ENCODE results near the gene ANKH.

The ANKH gene

DNA sequence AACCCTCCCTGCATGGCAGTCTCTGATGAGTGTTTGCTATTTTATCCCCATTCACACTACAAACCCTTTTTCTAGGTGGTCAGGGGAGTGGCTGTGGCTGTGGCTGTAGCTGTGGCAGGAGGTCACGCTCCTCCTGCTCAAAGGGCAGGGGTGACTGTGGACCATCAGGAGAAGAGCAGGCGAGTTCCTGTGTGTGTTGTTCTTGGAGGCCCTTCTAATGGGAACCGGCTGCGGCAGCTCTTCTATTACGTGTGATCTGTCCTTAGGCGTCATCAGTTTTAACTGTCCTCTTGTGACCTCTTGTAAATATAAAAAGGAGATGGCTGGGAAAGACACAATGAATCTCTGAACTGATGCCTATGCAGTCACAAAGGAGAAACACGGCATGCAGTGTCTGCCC lies 65.1 kb downstream of the ANKH start:
- no peak for ATAC-seq
- no peak for TF ChIP-seq SNAI2 (CRISPR knock-in tag; IDR thresholded peaks at IDR 0.05)
- TF ChIP-seq ZNF565 (CRISPR knock-in tag; conservative IDR thresholded peaks at IDR 0.05; ENCODE audit: low read depth): no peak
- TF ChIP-seq TCF4 (CRISPR knock-in tag; IDR thresholded peaks at IDR 0.05; ENCODE audit: borderline replicate concordance): no peak
- no peak for TF ChIP-seq CSDC2 (CRISPR knock-in tag; IDR thresholded peaks at IDR 0.05)
- no peak for TF ChIP-seq OSR1 (CRISPR knock-in tag; IDR thresholded peaks at IDR 0.05)
- no peak for TF ChIP-seq ARNTL (CRISPR knock-in tag; IDR thresholded peaks at IDR 0.05; ENCODE audit: borderline replicate concordance, low read depth)
- TF ChIP-seq PPARA (CRISPR knock-in tag; IDR thresholded peaks at IDR 0.05; ENCODE audit: borderline replicate concordance): no peak
- no peak for TF ChIP-seq ZC3H10 (CRISPR knock-in tag; IDR thresholded peaks at IDR 0.05)
- no peak for TF ChIP-seq ZNF70 (CRISPR knock-in tag; IDR thresholded peaks at IDR 0.05)
- TF ChIP-seq RARB (CRISPR knock-in tag; IDR thresholded peaks at IDR 0.05): no peak
- no peak for TF ChIP-seq BACH2 (CRISPR knock-in tag; IDR thresholded peaks at IDR 0.05; ENCODE audit: borderline replicate concordance)
- TF ChIP-seq, protein P1, sequence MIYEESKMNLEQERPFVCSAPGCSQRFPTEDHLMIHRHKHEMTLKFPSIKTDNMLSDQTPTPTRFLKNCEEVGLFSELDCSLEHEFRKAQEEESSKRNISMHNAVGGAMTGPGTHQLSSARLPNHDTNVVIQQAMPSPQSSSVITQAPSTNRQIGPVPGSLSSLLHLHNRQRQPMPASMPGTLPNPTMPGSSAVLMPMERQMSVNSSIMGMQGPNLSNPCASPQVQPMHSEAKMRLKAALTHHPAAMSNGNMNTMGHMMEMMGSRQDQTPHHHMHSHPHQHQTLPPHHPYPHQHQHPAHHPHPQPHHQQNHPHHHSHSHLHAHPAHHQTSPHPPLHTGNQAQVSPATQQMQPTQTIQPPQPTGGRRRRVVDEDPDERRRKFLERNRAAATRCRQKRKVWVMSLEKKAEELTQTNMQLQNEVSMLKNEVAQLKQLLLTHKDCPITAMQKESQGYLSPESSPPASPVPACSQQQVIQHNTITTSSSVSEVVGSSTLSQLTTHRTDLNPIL (CRISPR knock-in tag; IDR thresholded peaks at IDR 0.05; ENCODE audit: low read depth): no peak
- TF ChIP-seq, protein P2, sequence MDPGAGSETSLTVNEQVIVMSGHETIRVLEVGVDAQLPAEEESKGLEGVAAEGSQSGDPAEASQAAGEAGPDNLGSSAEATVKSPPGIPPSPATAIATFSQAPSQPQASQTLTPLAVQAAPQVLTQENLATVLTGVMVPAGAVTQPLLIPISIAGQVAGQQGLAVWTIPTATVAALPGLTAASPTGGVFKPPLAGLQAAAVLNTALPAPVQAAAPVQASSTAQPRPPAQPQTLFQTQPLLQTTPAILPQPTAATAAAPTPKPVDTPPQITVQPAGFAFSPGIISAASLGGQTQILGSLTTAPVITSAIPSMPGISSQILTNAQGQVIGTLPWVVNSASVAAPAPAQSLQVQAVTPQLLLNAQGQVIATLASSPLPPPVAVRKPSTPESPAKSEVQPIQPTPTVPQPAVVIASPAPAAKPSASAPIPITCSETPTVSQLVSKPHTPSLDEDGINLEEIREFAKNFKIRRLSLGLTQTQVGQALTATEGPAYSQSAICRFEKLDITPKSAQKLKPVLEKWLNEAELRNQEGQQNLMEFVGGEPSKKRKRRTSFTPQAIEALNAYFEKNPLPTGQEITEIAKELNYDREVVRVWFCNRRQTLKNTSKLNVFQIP (CRISPR knock-in tag; IDR thresholded peaks at IDR 0.05; ENCODE audit: borderline replicate concordance, low read depth): no peak
- TF ChIP-seq, protein P3, sequence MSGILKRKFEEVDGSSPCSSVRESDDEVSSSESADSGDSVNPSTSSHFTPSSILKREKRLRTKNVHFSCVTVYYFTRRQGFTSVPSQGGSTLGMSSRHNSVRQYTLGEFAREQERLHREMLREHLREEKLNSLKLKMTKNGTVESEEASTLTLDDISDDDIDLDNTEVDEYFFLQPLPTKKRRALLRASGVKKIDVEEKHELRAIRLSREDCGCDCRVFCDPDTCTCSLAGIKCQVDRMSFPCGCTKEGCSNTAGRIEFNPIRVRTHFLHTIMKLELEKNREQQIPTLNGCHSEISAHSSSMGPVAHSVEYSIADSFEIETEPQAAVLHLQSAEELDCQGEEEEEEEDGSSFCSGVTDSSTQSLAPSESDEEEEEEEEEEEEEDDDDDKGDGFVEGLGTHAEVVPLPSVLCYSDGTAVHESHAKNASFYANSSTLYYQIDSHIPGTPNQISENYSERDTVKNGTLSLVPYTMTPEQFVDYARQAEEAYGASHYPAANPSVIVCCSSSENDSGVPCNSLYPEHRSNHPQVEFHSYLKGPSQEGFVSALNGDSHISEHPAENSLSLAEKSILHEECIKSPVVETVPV (CRISPR knock-in tag; IDR thresholded peaks at IDR 0.05): no peak
- no peak for TF ChIP-seq GLIS3 (CRISPR knock-in tag; IDR thresholded peaks at IDR 0.05)
- no peak for TF ChIP-seq ISL1 (CRISPR knock-in tag; IDR thresholded peaks at IDR 0.05)
- TF ChIP-seq ESRRG (CRISPR knock-in tag; IDR thresholded peaks at IDR 0.05): no peak
- TF ChIP-seq TOX (CRISPR knock-in tag; IDR thresholded peaks at IDR 0.05; ENCODE audit: borderline replicate concordance): no peak
- TF ChIP-seq ZFP30 (CRISPR knock-in tag; IDR thresholded peaks at IDR 0.05): no peak

DNA sequence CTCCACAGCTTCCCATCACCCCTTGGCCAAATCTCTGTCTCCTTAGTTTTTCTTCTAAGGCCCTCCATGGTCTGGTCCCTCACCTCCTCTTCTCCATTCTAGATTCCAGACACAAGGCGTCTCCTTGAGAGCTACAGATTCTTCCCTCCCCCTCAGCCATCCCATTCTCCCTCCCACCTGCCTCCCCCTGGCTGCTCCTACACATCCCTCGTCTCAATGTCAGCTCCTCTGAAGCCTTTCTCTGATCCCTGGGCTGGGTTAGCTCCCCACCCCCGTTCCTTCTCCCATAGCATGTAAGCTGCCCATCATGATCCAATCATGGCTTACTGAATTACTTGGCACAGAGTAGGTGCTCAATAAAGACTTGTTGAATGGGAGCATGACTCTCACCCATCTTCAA lies 69.0 kb downstream of the ANKH start:
- no peak for ATAC-seq
- TF ChIP-seq, protein P2 (CRISPR knock-in tag; IDR thresholded peaks at IDR 0.05; ENCODE audit: borderline replicate concordance, low read depth): no peak
- TF ChIP-seq BACH2 (CRISPR knock-in tag; IDR thresholded peaks at IDR 0.05; ENCODE audit: borderline replicate concordance) (no peak), ZNF8 (CRISPR knock-in tag; IDR thresholded peaks at IDR 0.05) (no peak), CSDC2 (CRISPR knock-in tag; IDR thresholded peaks at IDR 0.05) (no peak), GLIS3 (CRISPR knock-in tag; IDR thresholded peaks at IDR 0.05) (no peak), ZC3H10 (CRISPR knock-in tag; IDR thresholded peaks at IDR 0.05) (no peak), ARNTL (CRISPR knock-in tag; IDR thresholded peaks at IDR 0.05; ENCODE audit: borderline replicate concordance, low read depth) (no peak), ZFP30 (CRISPR knock-in tag; IDR thresholded peaks at IDR 0.05) (no peak), RARB (CRISPR knock-in tag; IDR thresholded peaks at IDR 0.05) (no peak), ESRRG (CRISPR knock-in tag; IDR thresholded peaks at IDR 0.05) (no peak), ZNF70 (CRISPR knock-in tag; IDR thresholded peaks at IDR 0.05) (no peak)
- TF ChIP-seq, protein P4, sequence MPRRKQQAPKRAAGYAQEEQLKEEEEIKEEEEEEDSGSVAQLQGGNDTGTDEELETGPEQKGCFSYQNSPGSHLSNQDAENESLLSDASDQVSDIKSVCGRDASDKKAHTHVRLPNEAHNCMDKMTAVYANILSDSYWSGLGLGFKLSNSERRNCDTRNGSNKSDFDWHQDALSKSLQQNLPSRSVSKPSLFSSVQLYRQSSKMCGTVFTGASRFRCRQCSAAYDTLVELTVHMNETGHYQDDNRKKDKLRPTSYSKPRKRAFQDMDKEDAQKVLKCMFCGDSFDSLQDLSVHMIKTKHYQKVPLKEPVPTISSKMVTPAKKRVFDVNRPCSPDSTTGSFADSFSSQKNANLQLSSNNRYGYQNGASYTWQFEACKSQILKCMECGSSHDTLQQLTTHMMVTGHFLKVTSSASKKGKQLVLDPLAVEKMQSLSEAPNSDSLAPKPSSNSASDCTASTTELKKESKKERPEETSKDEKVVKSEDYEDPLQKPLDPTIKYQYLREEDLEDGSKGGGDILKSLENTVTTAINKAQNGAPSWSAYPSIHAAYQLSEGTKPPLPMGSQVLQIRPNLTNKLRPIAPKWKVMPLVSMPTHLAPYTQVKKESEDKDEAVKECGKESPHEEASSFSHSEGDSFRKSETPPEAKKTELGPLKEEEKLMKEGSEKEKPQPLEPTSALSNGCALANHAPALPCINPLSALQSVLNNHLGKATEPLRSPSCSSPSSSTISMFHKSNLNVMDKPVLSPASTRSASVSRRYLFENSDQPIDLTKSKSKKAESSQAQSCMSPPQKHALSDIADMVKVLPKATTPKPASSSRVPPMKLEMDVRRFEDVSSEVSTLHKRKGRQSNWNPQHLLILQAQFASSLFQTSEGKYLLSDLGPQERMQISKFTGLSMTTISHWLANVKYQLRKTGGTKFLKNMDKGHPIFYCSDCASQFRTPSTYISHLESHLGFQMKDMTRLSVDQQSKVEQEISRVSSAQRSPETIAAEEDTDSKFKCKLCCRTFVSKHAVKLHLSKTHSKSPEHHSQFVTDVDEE (CRISPR knock-in tag; IDR thresholded peaks at IDR 0.05): no peak
- TF ChIP-seq, protein P3 (CRISPR knock-in tag; IDR thresholded peaks at IDR 0.05): no peak

Data from SK-N-SH treated with all-trans-retinoic acid at 6 μM for 48 hours (cell line).